Endometrial microvascular endothelial cells (primary cell): ENCODE measurements around the gene SPTLC2. TPM values are rescaled to one million over a fixed set of nuclear protein-coding genes. Genes with fewer than 3 reads are reported as not detected.
"Not testable (repeated sequence)": the region's sequence is repeated elsewhere in the genome, so short reads cannot be mapped to it uniquely, and the experiment has no call there.

Source experiments
- in situ Hi-C: cut with HindIII; loops from 2 replicates; pipeline ENCODE4 v1.10.0; 2017; ENCODE audit warnings: low sequenced_read_pairs, low pct_unique_long_range_greater_than_20kb; ENCODE audit errors: inconsistent ontology term
- total RNA-seq: library from RNA; depleted of rRNA; stranded (reverse); fragments of >200 nt; gene quantifications from one replicate; pipeline ENCODE4 v1.2.3, GENCODE V29; 2015; ENCODE audit errors: inconsistent ontology term

The SPTLC2 gene
- total RNA-seq, 1 donor from 2014 or later: 43.7 TPM

- in situ Hi-C loops: no loop called here
Measured at GRCh38 chr14:77598366-77599070, 17.9 kb downstream of the SPTLC2 start.

DNA sequence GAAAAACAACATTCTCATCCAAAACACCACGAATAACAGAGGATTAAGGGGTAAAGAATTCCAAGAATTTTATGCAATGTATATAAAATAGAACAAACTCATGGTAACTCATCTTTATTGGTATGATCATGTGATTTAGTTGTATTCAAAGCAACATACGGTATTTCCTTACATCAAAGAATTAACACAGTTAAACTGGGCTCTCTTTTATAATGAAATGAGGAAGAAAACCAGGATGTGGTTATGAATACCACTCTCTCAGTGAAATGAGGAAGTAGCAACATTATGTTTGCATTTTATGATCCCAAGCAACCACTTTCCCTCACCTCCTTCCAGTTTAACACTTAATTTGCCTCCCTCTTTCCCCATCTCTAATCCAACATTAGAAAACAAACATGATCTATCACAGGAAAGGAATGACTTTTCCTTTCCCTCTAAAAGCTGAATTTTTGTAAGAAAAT lies 22.9 kb downstream of the SPTLC2 start:
- in situ Hi-C loops: no loop called here

- in situ Hi-C loops: no loop called here
Measured at GRCh38 chr14:77590845-77591485, 25.5 kb downstream of the SPTLC2 start.

- in situ Hi-C loops: no loop called here
Measured at GRCh38 chr14:77589099-77589498, 27.3 kb downstream of the SPTLC2 start.

- in situ Hi-C loops: not testable (repeated sequence)
Measured at GRCh38 chr14:77588411-77589025, 27.9 kb downstream of the SPTLC2 start.

DNA sequence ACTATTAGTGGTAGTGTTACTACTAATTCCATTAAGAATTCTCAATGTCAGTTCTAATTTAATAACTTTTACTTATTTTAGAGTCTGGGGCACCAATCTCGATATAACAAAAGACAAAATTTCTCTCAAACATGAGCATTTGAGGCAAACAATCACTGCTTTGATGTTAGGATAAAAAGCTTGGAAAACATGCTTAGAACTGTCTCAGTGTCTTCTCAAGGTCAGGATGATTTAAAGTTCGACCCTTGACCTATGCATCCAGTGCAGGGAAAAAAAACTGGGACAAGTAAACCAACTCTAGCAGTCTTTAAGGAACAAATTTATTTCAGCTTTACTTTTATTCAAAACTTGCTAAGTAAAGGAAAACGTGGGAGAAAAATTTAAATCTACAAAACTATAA lies 31.1 kb downstream of the SPTLC2 start:
- in situ Hi-C loops: no loop called here

- in situ Hi-C loops: no loop called here
Measured at GRCh38 chr14:77584809-77585208, 31.6 kb downstream of the SPTLC2 start.

- in situ Hi-C loops: no loop called here
Measured at GRCh38 chr14:77583657-77584056, 32.8 kb downstream of the SPTLC2 start.

GRCh38 chr14:77582511-77582910 lies 33.9 kb downstream of the SPTLC2 start:
- in situ Hi-C loops: no loop called here

DNA sequence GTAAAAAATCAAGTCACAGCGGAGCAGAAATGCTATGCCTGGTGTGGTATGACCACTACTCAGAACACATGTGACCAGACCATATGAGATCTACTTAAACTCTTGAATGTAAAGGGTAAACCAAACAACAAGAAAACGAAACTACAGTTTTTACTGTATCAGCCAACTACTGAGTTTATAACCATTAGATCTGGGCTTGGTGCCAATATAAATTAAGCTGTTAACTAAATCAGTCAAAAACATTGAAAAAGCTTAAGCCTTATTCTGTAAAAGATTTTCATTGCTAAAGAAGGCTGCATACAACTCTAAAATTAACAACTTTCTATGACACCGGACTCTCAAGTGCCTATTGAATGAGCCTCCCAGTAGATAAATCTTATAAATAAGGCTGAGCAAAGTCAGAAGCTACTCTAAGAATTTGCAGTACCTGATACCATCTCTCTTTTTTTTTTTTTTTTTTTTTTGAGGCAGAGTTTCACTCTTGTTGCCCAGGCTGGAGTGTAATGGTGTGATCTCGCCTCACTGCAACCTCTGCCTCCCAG lies 35.4 kb downstream of the SPTLC2 start:
- in situ Hi-C loops: no loop called here

- in situ Hi-C loops: no loop called here
Measured at GRCh38 chr14:77580477-77580876, 36.0 kb downstream of the SPTLC2 start.

DNA sequence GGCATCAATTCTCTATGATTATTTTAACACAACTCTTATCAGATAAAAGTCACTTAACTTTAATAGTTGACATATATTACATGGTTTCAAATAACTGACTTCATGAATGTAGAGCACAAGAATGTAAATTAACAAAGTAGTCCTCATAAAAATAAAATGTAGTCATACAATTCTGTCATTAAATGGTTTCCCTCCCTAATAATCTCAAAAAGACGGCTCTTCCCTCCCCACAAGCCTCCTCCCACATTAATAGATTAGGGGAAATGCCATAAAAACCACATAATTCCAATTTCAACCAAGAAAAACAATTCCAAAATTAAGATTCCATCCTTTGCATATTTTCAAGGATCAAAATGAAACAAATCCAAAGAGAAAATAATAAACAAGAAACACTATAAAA lies 36.7 kb downstream of the SPTLC2 start:
- in situ Hi-C loops: no loop called here

GRCh38 chr14:77579065-77579464 lies 37.4 kb downstream of the SPTLC2 start:
- in situ Hi-C loops: no loop called here

DNA sequence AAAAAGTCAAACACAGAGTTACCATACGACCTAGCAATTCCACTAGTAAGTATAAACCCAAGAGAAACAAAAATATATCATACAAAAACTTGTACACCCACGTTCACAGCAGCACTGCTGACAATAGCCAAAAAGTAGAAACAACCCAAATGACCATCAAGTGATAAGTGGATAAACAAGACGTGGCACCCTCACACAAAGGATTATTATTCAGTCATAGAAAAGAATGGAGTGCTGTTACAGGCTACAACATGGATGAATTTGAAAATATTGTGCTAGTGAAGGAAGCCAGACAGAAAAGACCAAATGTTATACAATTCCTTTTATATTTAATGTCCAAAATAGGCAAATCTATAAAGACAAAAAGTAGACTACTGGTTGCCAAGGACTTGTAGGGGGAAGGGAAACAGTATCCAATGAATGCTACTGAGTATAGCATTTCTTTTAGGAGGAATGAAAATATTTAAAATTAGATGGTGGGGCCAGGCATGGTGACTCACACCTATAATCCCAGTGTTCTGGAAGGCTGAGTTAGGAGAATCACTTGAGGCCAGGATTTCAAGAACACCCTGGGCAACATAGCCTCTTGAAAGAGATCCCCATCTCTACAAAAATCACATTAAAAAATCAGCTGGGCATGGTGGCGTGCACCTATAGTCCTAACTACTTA lies 41.9 kb downstream of the SPTLC2 start:
- in situ Hi-C loops: no loop called here

GRCh38 chr14:77573964-77574363 lies 42.5 kb downstream of the SPTLC2 start:
- in situ Hi-C loops: no loop called here

DNA sequence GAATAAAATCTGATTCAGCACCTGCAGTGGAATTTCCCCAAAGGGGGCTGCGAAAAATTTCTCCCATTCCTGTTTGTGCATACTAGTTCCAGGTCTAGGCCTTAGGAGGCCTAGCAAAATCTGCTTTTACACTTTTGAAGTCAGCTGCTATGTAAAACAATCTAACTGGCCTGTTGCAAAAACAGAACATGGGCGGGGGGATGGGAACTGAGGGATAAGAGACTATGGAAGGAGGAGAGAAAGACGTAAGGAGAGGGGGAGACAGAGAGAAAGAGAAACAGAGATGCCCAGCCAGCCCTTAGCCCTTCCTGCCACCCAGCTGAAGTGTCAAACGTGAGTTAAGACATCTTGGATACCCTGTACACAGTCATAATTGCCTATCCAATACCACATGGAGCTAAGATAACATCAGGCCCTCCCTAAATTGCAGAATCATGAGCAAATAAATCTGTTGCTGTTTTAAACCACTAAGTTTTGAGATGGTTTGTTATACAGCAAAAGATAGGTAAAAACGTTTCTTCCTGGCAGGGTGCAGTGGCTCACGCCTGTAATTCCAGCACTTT lies 45.6 kb downstream of the SPTLC2 start:
- in situ Hi-C loops: no loop called here

DNA sequence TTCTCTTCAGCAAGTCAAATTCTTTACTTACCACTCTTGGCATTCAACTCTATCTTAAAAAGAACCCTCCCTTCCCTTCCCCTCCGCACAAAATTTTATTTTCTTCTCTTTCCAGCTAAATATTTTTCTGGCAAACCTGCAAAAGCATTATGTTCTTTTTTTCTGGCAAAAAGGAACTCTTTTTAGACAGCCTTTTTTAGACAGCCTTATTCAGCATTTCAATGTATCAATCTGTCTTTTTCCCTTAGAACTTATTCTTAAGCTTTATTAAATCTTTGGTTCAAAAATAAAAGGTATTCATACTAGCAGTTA lies 50.5 kb downstream of the SPTLC2 start:
- in situ Hi-C loops: no loop called here

GRCh38 chr14:77565289-77565993 lies 51.0 kb downstream of the SPTLC2 start:
- in situ Hi-C loops: no loop called here

GRCh38 chr14:77562681-77563080 lies 53.8 kb downstream of the SPTLC2 start:
- in situ Hi-C loops: no loop called here
